Measurements from ENCODE around the gene MPG. TPM values are rescaled to one million over a fixed set of nuclear protein-coding genes. Genes with fewer than 3 reads are reported as not detected.

The MPG gene
- total RNA-seq, 1 experiment from 2014 or later: 30.6 TPM

GRCh38 chr16:101586-101985, 23.6 kb downstream of the MPG start:
- TF ChIP-seq EZH2 (IDR thresholded peaks at IDR 0.05; ENCODE audit: borderline replicate concordance, low read depth, low read length, poor library complexity, severe bottlenecking) (no peak), CTCF (conservative IDR thresholded peaks at IDR 0.05; ENCODE audit: low read depth, low read length) (no peak)
- POLR2A ChIA-PET (ENCODE audit: low non-redundant PET): no interaction called here
- no TSS peak for BruUV-seq (replicated peaks)

GRCh38 chr16:102060-102855, 24.2 kb downstream of the MPG start:
- BruUV-seq (replicated peaks): no TSS peak
- Histone ChIP-seq H3K27ac (ENCODE audit: low read depth, low read length, poor library complexity, severe bottlenecking) (no peak overlapping the region), H3K36me3 (ENCODE audit: insufficient read depth, low read length, poor library complexity, severe bottlenecking) (peaks cover 21% of the 10 kb centered on the region), H3K27me3 (replicated peaks; ENCODE audit: insufficient read depth, low read depth, low read length, poor library complexity) (no peaks in the 10 kb centered on the region), H3K4me1 (ENCODE audit: insufficient read depth, low read length, poor library complexity, severe bottlenecking) (no peaks in the 10 kb centered on the region), H3K4me3 (ENCODE audit: low read depth, low read length, poor library complexity, severe bottlenecking) (no peak overlapping the region), H3K9me3 (ENCODE audit: low read depth, low read length, poor library complexity, severe bottlenecking) (no peaks in the 10 kb centered on the region)
- CTCF ChIA-PET: no interaction called here
- TF ChIP-seq EZH2 (IDR thresholded peaks at IDR 0.05; ENCODE audit: borderline replicate concordance, low read depth, low read length, poor library complexity, severe bottlenecking) (no peak), CTCF (conservative IDR thresholded peaks at IDR 0.05; ENCODE audit: low read depth, low read length) (no peak)
- intact Hi-C loops (cut with micrococcal nuclease; ENCODE audit: unreplicated experiment): no loop called here
- POLR2A ChIA-PET (ENCODE audit: low non-redundant PET): no interaction called here
- no peak for DNase-seq (ENCODE audit: low spot score)

More at GRCh38 chr16:101586-101985, 23.6 kb downstream of the MPG start:
- CTCF ChIA-PET: no interaction called here
- peaks cover 18% of the 10 kb centered on the region for H3K36me3 ChIP-seq (ENCODE audit: insufficient read depth, low read length, poor library complexity, severe bottlenecking)
- no peak overlapping the region for H3K27ac ChIP-seq (ENCODE audit: low read depth, low read length, poor library complexity, severe bottlenecking)
- no peaks in the 10 kb centered on the region for H3K4me1 ChIP-seq (ENCODE audit: insufficient read depth, low read length, poor library complexity, severe bottlenecking)
- H3K27me3 ChIP-seq (replicated peaks; ENCODE audit: insufficient read depth, low read depth, low read length, poor library complexity): no peaks in the 10 kb centered on the region
- intact Hi-C loops (cut with micrococcal nuclease; ENCODE audit: unreplicated experiment): no loop called here
- H3K9me3 ChIP-seq (ENCODE audit: low read depth, low read length, poor library complexity, severe bottlenecking): no peaks in the 10 kb centered on the region
- no peak overlapping the region for H3K4me3 ChIP-seq (ENCODE audit: low read depth, low read length, poor library complexity, severe bottlenecking)
- DNase-seq (ENCODE audit: low spot score): no peak

- H3K4me3 ChIP-seq (ENCODE audit: low read depth, low read length, poor library complexity, severe bottlenecking): no peak overlapping the region
- no peak overlapping the region for H3K27ac ChIP-seq (ENCODE audit: low read depth, low read length, poor library complexity, severe bottlenecking)
- H3K9me3 ChIP-seq (ENCODE audit: low read depth, low read length, poor library complexity, severe bottlenecking): no peaks in the 10 kb centered on the region
- TF ChIP-seq CTCF (conservative IDR thresholded peaks at IDR 0.05; ENCODE audit: low read depth, low read length) (no peak), EZH2 (IDR thresholded peaks at IDR 0.05; ENCODE audit: borderline replicate concordance, low read depth, low read length, poor library complexity, severe bottlenecking) (no peak)
- no peak for DNase-seq (ENCODE audit: low spot score)
- POLR2A ChIA-PET (ENCODE audit: low non-redundant PET): no interaction called here
- no peaks in the 10 kb centered on the region for H3K27me3 ChIP-seq (replicated peaks; ENCODE audit: insufficient read depth, low read depth, low read length, poor library complexity)
- CTCF ChIA-PET: no interaction called here
- BruUV-seq (replicated peaks): no TSS peak
- intact Hi-C loops (cut with micrococcal nuclease; ENCODE audit: unreplicated experiment): no loop called here
- H3K36me3 ChIP-seq (ENCODE audit: insufficient read depth, low read length, poor library complexity, severe bottlenecking): peaks cover 20% of the 10 kb centered on the region
- H3K4me1 ChIP-seq (ENCODE audit: insufficient read depth, low read length, poor library complexity, severe bottlenecking): no peaks in the 10 kb centered on the region
These were observed 26.3 kb downstream of the MPG start for GRCh38 chr16:104355-104754.
